Peyer's patch (tissue), 4 donors: ENCODE data around the gene DLD.

Experiments used
- CTCF ChIP-seq, 6 experiments: fragments of 450-650 bp in 4 of 6; fragments of 200-600 bp in 2 of 6; sonication (generic) in 1 of 6; IDR thresholded peaks; one replicate each; pipeline ENCODE4 v1.5.1; 2017 to 2019; ENCODE audit warnings: antibody characterized with exemption in 6 of 6, mild to moderate bottlenecking in 3 of 6, moderate library complexity in 1 of 6
- POLR2A ChIP-seq, 2 donors: fragments of 450-650 bp; IDR thresholded peaks; one replicate each; pipeline ENCODE4 v1.5.1; 2017; ENCODE audit warnings: antibody characterized with exemption in 2 of 2, mild to moderate bottlenecking in 2 of 2, moderate library complexity in 2 of 2

- TF ChIP-seq CTCF (IDR thresholded peaks at IDR 0.05), result no peak
- TF ChIP-seq POLR2A (IDR thresholded peaks at IDR 0.05), result no peak
Measured at GRCh38 chr7:107922886-107923285, 31.9 kb downstream of the DLD start.
